ENCODE results near the gene PRICKLE3.
"Not testable (repeated sequence)": the region's sequence is repeated elsewhere in the genome, so short reads cannot be mapped to it uniquely, and the experiment has no call there.

- TF ChIP-seq POLR2A, CTCF (IDR thresholded peaks at IDR 0.05): not testable (repeated sequence)
Measured at GRCh38 chrX:49149291-49149690, 36.9 kb downstream of the PRICKLE3 start.
